ENCODE measurements around the gene PFDN1.
"Not testable (repeated sequence)": the region's sequence is repeated elsewhere in the genome, so short reads cannot be mapped to it uniquely, and the experiment has no call there.

Gene PFDN1
- 27.2 to 31.2 reads per million in 2 donors for total RNA-seq

- DNase-seq: peak; percentile 51
Measured at GRCh38 chr5:140302786-140303639, at the start of gene PFDN1. TSS of gene PFDN1 (minus strand) at chr5:140303101. CDS start at chr5:140303073, 28 bp downstream.

- no peak for DNase-seq
Measured at GRCh38 chr5:140351609-140352334, 48.9 kb upstream of the PFDN1 start.

- DNase-seq: no peak
Measured at GRCh38 chr5:140349244-140349643, 46.3 kb upstream of the PFDN1 start.

- no peak for DNase-seq
Measured at GRCh38 chr5:140348104-140348503, 45.2 kb upstream of the PFDN1 start.

GRCh38 chr5:140347360-140347759 is 44.5 kb upstream of the PFDN1 start:
- DNase-seq: no peak

GRCh38 chr5:140346348-140347221 is 43.7 kb upstream of the PFDN1 start, which contains the start of gene HBEGF:
TSS of gene HBEGF (minus strand) at chr5:140346603. CDS start at chr5:140346328, 275 bp downstream.
- DNase-seq: peak; percentile 35

- no peak for DNase-seq
Measured at GRCh38 chr5:140345919-140346347, 43.0 kb upstream of the PFDN1 start.

GRCh38 chr5:140344683-140345423 is 42.0 kb upstream of the PFDN1 start:
- DNase-seq: no peak

- not testable (repeated sequence) for DNase-seq
Measured at GRCh38 chr5:140343849-140344248, 40.9 kb upstream of the PFDN1 start.

- DNase-seq: no peak
Measured at GRCh38 chr5:140342896-140343295, 40.0 kb upstream of the PFDN1 start.

GRCh38 chr5:140342287-140342686 is 39.4 kb upstream of the PFDN1 start:
- DNase-seq: no peak

- no peak for DNase-seq
Measured at GRCh38 chr5:140341591-140341990, 38.7 kb upstream of the PFDN1 start.

GRCh38 chr5:140340605-140341121 is 37.8 kb upstream of the PFDN1 start:
- DNase-seq: no peak

- DNase-seq: no peak
Measured at GRCh38 chr5:140339636-140340035, 36.7 kb upstream of the PFDN1 start.

GRCh38 chr5:140338908-140339307 is 36.0 kb upstream of the PFDN1 start:
- DNase-seq: no peak

- no peak for DNase-seq
Measured at GRCh38 chr5:140338336-140338735, 35.4 kb upstream of the PFDN1 start.

GRCh38 chr5:140337880-140338279 is 35.0 kb upstream of the PFDN1 start:
- DNase-seq: no peak

- DNase-seq: no peak
Measured at GRCh38 chr5:140336388-140336787, 33.5 kb upstream of the PFDN1 start.

GRCh38 chr5:140331638-140332037 is 28.7 kb upstream of the PFDN1 start:
- DNase-seq: no peak

- DNase-seq: no peak
Measured at GRCh38 chr5:140329739-140330481, 27.0 kb upstream of the PFDN1 start.
